ENCODE data around the gene CEP72.
"Not testable (repeated sequence)": the region's sequence is repeated elsewhere in the genome, so short reads cannot be mapped to it uniquely, and the experiment has no call there.

CEP72 gene

GRCh38 chr5:611731-612486 is at the start of gene CEP72:
CEP72 (plus strand) TSS chr5:612340; CDS start chr5:612362, 22 bp downstream.
- FAIRE-seq: no peak

- no peak for FAIRE-seq
Measured at GRCh38 chr5:565782-566440, 46.2 kb upstream of the CEP72 start.

- no peak for FAIRE-seq
Measured at GRCh38 chr5:566636-567309, 45.4 kb upstream of the CEP72 start.

GRCh38 chr5:567664-568060 is 44.5 kb upstream of the CEP72 start:
- no peak for FAIRE-seq

- no peak for FAIRE-seq
Measured at GRCh38 chr5:568061-568781, 43.9 kb upstream of the CEP72 start.

GRCh38 chr5:568809-569208 is 43.3 kb upstream of the CEP72 start:
- FAIRE-seq: no peak

GRCh38 chr5:569358-569867 is 42.7 kb upstream of the CEP72 start:
- no peak for FAIRE-seq

- FAIRE-seq: no peak
Measured at GRCh38 chr5:569868-570361, 42.2 kb upstream of the CEP72 start.

GRCh38 chr5:570446-570845 is 41.7 kb upstream of the CEP72 start:
- FAIRE-seq: no peak

- no peak for FAIRE-seq
Measured at GRCh38 chr5:570886-571285, 41.3 kb upstream of the CEP72 start.

- no peak for FAIRE-seq
Measured at GRCh38 chr5:571791-572190, 40.3 kb upstream of the CEP72 start.

GRCh38 chr5:572398-573019 is 39.6 kb upstream of the CEP72 start:
- FAIRE-seq: no peak

- no peak for FAIRE-seq
Measured at GRCh38 chr5:573206-573605, 38.9 kb upstream of the CEP72 start.

- no peak for FAIRE-seq
Measured at GRCh38 chr5:573976-574375, 38.2 kb upstream of the CEP72 start.

- no peak for FAIRE-seq
Measured at GRCh38 chr5:574906-575305, 37.2 kb upstream of the CEP72 start.

GRCh38 chr5:575636-576035 is 36.5 kb upstream of the CEP72 start:
- FAIRE-seq: no peak

GRCh38 chr5:577214-577613 is 34.9 kb upstream of the CEP72 start:
- FAIRE-seq: not testable (repeated sequence)

- no peak for FAIRE-seq
Measured at GRCh38 chr5:577800-578199, 34.3 kb upstream of the CEP72 start.

GRCh38 chr5:579211-579610 is 32.9 kb upstream of the CEP72 start:
- no peak for FAIRE-seq

- no peak for FAIRE-seq
Measured at GRCh38 chr5:579746-580366, 32.3 kb upstream of the CEP72 start.

GRCh38 chr5:580436-580835 is 31.7 kb upstream of the CEP72 start:
- no peak for FAIRE-seq

- no peak for FAIRE-seq
Measured at GRCh38 chr5:581266-581665, 30.9 kb upstream of the CEP72 start.
